Neural cell (in vitro differentiated cells): Measurements from ENCODE around the gene GAGE12D.
"Not testable (repeated sequence)": the region's sequence is repeated elsewhere in the genome, so short reads cannot be mapped to it uniquely, and the experiment has no call there.

Experiments
- CTCF ChIP-seq: fragments of 450-650 bp; IDR thresholded peaks from 2 replicates; pipeline ENCODE4 v1.5.1; 2014; ENCODE audit warnings: antibody characterized with exemption, mild to moderate bottlenecking, moderate library complexity; ENCODE audit not compliant: poor library complexity, severe bottlenecking
- RAD21 ChIP-seq: fragments of 450-650 bp; conservative IDR thresholded peaks from 2 replicates; pipeline ENCODE4 v1.6.1; 2014; ENCODE audit warnings: antibody characterized with exemption, mild to moderate bottlenecking, moderate library complexity

GRCh38 chrX:49550989-49551388 is 9.5 kb downstream of the GAGE12D start, which contains the start of gene GAGE12E:
- not testable (repeated sequence) for TF ChIP-seq CTCF, RAD21
